Mesendoderm (in vitro differentiated cells): ENCODE data around the gene TEAD4.

ENCODE experiments used
- DNase-seq: peaks from one replicate; pipeline ENCODE4 v3.0.0; 2013
- H2AK5ac ChIP-seq: 2 replicates; pipeline ENCODE4 v1.6.1; 2013; ENCODE audit warnings: low read length, inconsistent platforms
- H2BK120ac ChIP-seq: 2 replicates; pipeline ENCODE4 v1.6.1; 2013; ENCODE audit warnings: low read depth, mild to moderate bottlenecking, low read length, moderate library complexity, mixed read lengths
- H2BK15ac ChIP-seq: replicated peaks from 2 replicates; pipeline ENCODE4 v1.6.1; 2013; ENCODE audit warnings: low read depth, mild to moderate bottlenecking, moderate library complexity
- H2BK5ac ChIP-seq: 2 replicates; pipeline ENCODE4 v1.6.1; 2013; ENCODE audit warnings: low read length, inconsistent platforms
- H3K18ac ChIP-seq: 2 replicates; pipeline ENCODE4 v1.6.1; 2013; ENCODE audit warnings: mild to moderate bottlenecking, low read length, mixed read lengths
- H3K23ac ChIP-seq: one replicate; pipeline ENCODE4 v1.6.1; 2013; ENCODE audit warnings: low read length
- H3K27ac ChIP-seq: 2 replicates; pipeline ENCODE4 v1.5.1; 2013; ENCODE audit warnings: low read depth, mild to moderate bottlenecking, inconsistent platforms, low read length, moderate library complexity
- H3K27me3 ChIP-seq: 2 replicates; pipeline ENCODE4 v1.6.1; 2013; ENCODE audit warnings: low read length, control low read depth, mild to moderate bottlenecking, inconsistent platforms; ENCODE audit not compliant: insufficient read depth, poor library complexity
- H3K36me3 ChIP-seq: 2 replicates; pipeline ENCODE4 v1.6.1; 2013; ENCODE audit warnings: low read length, inconsistent platforms; ENCODE audit not compliant: control insufficient read depth, insufficient read depth
- H3K4ac ChIP-seq: one replicate; pipeline ENCODE4 v1.6.1; 2013; ENCODE audit warnings: low read depth, mild to moderate bottlenecking, low read length, moderate library complexity
- H3K4me1 ChIP-seq: 2 replicates; pipeline ENCODE4 v1.6.1; 2013; ENCODE audit warnings: low read depth, low read length, inconsistent platforms; ENCODE audit not compliant: control insufficient read depth
- H3K4me2 ChIP-seq: 2 replicates; pipeline ENCODE4 v1.6.1; 2013; ENCODE audit warnings: low read length
- H3K4me3 ChIP-seq: 2 replicates; pipeline ENCODE4 v1.5.1; 2013; ENCODE audit warnings: mild to moderate bottlenecking, low read length
- H3K56ac ChIP-seq: one replicate; pipeline ENCODE4 v1.6.1; 2013; ENCODE audit warnings: low read length
- H3K79me1 ChIP-seq: 2 replicates; pipeline ENCODE4 v1.6.1; 2013; ENCODE audit warnings: low read length, inconsistent platforms
- H3K79me2 ChIP-seq: 2 replicates; pipeline ENCODE4 v1.6.1; 2013; ENCODE audit warnings: mild to moderate bottlenecking, low read length; ENCODE audit not compliant: control insufficient read depth, insufficient read depth
- H3K9ac ChIP-seq: 2 replicates; pipeline ENCODE4 v1.6.1; 2013; ENCODE audit warnings: low read length, inconsistent platforms
- H4K5ac ChIP-seq: one replicate; pipeline ENCODE4 v1.6.1; 2013; ENCODE audit warnings: low read length
- H4K8ac ChIP-seq: one replicate; pipeline ENCODE4 v1.6.1; 2013; ENCODE audit warnings: low read depth, mild to moderate bottlenecking, control low read depth, low read length, moderate library complexity
- WGBS: extraction: QIAGEN DNeasy Blood & Tissue Kit; methylation state at CpG from one replicate; pipeline ENCODE4 v1.1.7; 2013; ENCODE audit warnings: low lambda C conversion rate, missing lambda C conversion rate; ENCODE audit not compliant: insufficient coverage; ENCODE audit errors: extremely low coverage; 5-methylcytosine and 5-hydroxymethylcytosine counted together

Gene TEAD4

DNA sequence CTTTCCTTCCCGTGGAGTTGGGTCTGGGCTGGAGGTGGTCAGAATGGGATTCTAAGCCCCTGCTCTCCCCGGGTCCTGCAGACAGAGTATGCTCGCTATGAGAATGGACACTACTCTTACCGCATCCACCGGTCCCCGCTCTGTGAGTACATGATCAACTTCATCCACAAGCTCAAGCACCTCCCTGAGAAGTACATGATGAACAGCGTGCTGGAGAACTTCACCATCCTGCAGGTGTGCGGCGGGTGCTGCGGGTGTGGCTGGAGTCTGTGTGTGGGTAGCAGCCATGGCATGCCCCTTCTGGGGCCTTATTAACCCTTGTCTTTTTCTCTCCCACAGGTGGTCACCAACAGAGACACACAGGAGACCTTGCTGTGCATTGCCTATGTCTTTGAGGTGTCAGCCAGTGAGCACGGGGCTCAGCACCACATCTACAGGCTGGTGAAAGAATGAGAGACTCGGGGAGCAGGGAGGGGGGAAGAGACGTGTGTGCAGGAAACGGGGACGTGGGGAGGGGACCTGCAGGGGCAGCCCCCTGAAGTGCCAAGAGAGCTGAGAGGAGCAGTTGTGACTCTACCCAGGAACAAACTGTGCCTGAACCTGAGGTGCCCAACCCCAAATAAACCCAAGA, 80.9 kb downstream of the TEAD4 start:
- Histone ChIP-seq H3K36me3 (peaks cover 7% of the 10 kb centered on the region), H2BK15ac (no peak overlapping the region), H3K4me3 (no peak overlapping the region), H3K4me1 (no peaks in the 10 kb centered on the region), H3K4me2 (no peak overlapping the region), H3K27me3 (no peaks in the 10 kb centered on the region), H3K79me2 (no peaks in the 10 kb centered on the region), H3K9ac (no peak overlapping the region), H3K18ac (no peak overlapping the region), H3K79me1 (peaks cover 1% of the 10 kb centered on the region), H3K27ac (no peak overlapping the region), H3K56ac (no peak overlapping the region), H2AK5ac (no peak overlapping the region), H2BK120ac (no peak overlapping the region), H3K23ac (no peak overlapping the region), H4K5ac (no peak overlapping the region), H3K4ac (no peak overlapping the region), H4K8ac (no peak overlapping the region), H2BK5ac (no peak overlapping the region)
- DNase-seq = no peak
- WGBS = no CpG with 5 or more reads among the region's 15 CpGs

DNA sequence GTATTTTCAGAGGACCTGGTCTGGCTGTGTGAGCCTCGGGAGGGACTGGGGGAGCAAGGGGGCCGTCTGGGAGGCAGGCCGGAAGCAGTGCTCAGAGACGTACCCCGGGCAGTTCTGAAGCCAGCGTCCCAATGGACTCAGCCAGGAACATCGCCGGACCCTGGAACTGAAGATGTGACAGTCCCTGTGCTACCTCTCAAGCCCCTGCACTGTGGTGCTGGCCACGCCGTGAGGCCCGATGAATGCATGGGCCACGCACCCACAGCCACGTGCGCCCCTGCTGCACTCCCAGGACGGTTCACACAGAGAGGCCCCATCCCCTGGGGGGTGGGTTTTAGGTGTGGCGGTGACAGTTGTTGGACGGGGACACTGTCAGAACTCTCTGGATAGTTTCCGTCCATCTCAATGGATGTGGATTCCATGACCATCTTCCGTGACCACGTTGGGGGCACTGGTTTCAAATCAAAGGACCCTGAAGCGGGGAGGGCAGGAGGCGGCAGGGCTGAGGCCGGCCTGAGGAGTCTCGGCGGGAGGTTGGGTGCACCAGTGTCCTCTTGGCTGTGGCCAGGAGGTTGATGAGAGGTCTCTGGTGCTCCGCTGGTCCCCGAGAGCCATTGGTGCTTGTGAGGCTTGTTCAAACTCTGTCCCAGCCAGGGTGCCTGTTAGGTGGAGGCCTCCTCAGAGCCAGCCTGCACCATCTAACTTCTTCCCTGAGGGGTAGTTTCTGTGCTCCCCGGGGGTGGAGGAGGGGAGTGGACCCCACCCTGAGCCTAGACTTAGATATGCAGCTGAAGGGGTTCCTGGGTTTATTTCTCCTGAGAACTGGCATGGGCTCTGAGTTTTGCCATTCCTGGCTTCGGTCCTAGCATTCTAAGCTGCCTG, 81.7 kb downstream of the TEAD4 start:
- Histone ChIP-seq H3K79me1 (no peaks in the 10 kb centered on the region), H3K18ac (no peak overlapping the region), H3K27me3 (no peaks in the 10 kb centered on the region), H2AK5ac (no peak overlapping the region), H3K9ac (no peak overlapping the region), H3K27ac (no peak overlapping the region), H2BK5ac (no peak overlapping the region), H3K4me3 (no peak overlapping the region), H4K8ac (no peak overlapping the region), H3K79me2 (no peaks in the 10 kb centered on the region), H3K56ac (no peak overlapping the region), H2BK120ac (no peak overlapping the region), H3K4ac (no peak overlapping the region), H3K4me2 (no peak overlapping the region), H4K5ac (no peak overlapping the region), H3K23ac (no peak overlapping the region), H3K36me3 (peaks cover 7% of the 10 kb centered on the region), H2BK15ac (no peak overlapping the region), H3K4me1 (no peaks in the 10 kb centered on the region)
- no peak for DNase-seq
- no CpG with 5 or more reads among the region's 29 CpGs for WGBS

DNA sequence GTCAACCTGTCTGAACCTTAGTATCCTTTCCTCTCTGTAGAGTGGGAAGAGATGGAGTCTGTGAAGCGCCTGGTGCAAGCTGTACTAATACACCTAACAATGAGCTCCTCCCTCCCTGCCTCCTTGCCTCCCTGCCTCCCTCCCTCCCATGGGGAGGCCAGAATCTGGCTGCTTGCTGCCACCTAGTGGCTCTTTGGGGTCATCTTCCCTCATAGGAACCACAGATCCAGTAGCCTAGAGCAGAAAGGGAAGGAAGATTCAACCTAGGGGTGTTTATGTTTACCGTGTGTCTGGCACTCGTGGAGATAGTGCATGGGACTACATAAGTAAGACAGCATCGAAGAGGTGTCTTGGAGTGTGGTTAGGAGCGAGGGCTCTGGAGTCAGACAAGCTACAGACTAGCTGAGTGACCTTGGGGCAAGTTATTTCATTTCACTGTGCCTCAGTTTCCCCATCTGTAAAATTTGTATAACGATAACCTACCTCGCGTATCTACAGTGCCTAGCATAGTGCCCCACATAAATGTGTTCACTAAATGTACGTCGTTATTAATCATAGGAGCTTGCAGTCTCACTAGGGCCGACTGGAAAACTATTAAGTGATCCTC, 82.5 kb downstream of the TEAD4 start:
- Histone ChIP-seq H3K79me2 (no peaks in the 10 kb centered on the region), H3K27me3 (no peaks in the 10 kb centered on the region), H3K4ac (no peak overlapping the region), H2BK15ac (no peak overlapping the region), H4K8ac (no peak overlapping the region), H3K79me1 (no peaks in the 10 kb centered on the region), H2BK5ac (no peak overlapping the region), H3K23ac (no peak overlapping the region), H3K4me3 (no peak overlapping the region), H4K5ac (no peak overlapping the region), H3K4me2 (no peak overlapping the region), H2BK120ac (no peak overlapping the region), H3K56ac (no peak overlapping the region), H3K27ac (no peak overlapping the region), H3K36me3 (peaks cover 7% of the 10 kb centered on the region), H3K4me1 (no peaks in the 10 kb centered on the region), H3K9ac (no peak overlapping the region), H3K18ac (no peak overlapping the region), H2AK5ac (no peak overlapping the region)
- DNase-seq = peak; percentile 96
- WGBS = no CpG with 5 or more reads among the region's 11 CpGs

DNA sequence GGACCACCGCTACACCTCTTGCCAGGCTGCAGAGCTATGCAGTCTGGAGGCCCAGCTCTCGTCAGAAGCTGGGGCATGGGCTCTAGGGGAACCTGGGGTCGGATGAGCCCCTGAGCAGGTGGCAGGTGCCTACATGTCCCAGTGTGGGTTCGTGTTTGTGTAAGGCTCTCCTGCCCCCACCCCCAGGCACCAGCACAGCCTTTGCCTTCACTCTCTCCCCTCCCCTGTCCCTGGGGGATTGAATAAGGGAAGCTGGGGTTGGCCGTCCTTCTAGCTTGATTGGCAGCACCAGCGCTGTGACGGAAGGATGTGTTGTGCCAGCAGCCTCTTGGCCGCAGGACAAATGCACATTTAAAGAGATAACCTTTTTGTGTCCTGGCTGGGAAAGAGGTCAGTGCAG, 83.2 kb downstream of the TEAD4 start:
- H3K4me3 ChIP-seq = no peak overlapping the region
- no peaks in the 10 kb centered on the region for H3K79me1 ChIP-seq
- DNase-seq = no peak
- peaks cover 7% of the 10 kb centered on the region for H3K36me3 ChIP-seq
- H3K4me2 ChIP-seq = no peak overlapping the region
- H4K5ac ChIP-seq = no peak overlapping the region
- no peak overlapping the region for H2BK5ac ChIP-seq
- no peak overlapping the region for H3K23ac ChIP-seq
- no peak overlapping the region for H2BK120ac ChIP-seq
- no peak overlapping the region for H3K9ac ChIP-seq
- WGBS = no CpG with 5 or more reads among the region's 8 CpGs
- no peak overlapping the region for H3K56ac ChIP-seq
- no peak overlapping the region for H2AK5ac ChIP-seq
- no peak overlapping the region for H2BK15ac ChIP-seq
- H3K4me1 ChIP-seq = no peaks in the 10 kb centered on the region
- no peaks in the 10 kb centered on the region for H3K27me3 ChIP-seq
- no peaks in the 10 kb centered on the region for H3K79me2 ChIP-seq
- H4K8ac ChIP-seq = no peak overlapping the region
- no peak overlapping the region for H3K4ac ChIP-seq
- H3K18ac ChIP-seq = no peak overlapping the region
- no peak overlapping the region for H3K27ac ChIP-seq

DNA sequence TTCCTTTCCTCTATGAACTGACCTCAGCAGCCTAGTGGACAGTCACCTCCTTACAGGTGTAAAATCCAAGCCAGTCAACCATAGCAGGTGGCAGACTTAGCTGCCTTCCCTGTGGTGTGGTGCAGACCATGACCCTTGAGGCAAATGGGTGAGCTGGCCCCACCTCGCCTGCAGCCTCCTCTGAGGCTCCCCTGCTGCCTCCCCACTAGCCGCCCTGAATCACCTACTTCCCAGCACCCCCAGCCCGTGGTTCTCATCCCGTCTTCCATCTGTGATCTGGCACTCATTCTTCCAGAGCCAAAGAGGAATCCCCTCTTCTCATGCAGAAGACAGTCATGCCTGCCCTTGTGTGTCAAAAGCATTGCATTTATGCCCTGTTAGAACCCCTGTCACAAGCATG, 83.6 kb downstream of the TEAD4 start:
- no peaks in the 10 kb centered on the region for H3K79me1 ChIP-seq
- no peak overlapping the region for H2BK5ac ChIP-seq
- no peak overlapping the region for H3K27ac ChIP-seq
- no CpG with 5 or more reads among the region's 4 CpGs for WGBS
- H3K18ac ChIP-seq = no peak overlapping the region
- H3K4ac ChIP-seq = no peak overlapping the region
- H3K9ac ChIP-seq = no peak overlapping the region
- DNase-seq = no peak
- H3K23ac ChIP-seq = no peak overlapping the region
- H4K8ac ChIP-seq = no peak overlapping the region
- peaks cover 5% of the 10 kb centered on the region for H3K36me3 ChIP-seq
- H2BK120ac ChIP-seq = no peak overlapping the region
- no peak overlapping the region for H3K56ac ChIP-seq
- H2AK5ac ChIP-seq = no peak overlapping the region
- no peak overlapping the region for H3K4me2 ChIP-seq
- H3K79me2 ChIP-seq = no peaks in the 10 kb centered on the region
- no peaks in the 10 kb centered on the region for H3K27me3 ChIP-seq
- no peak overlapping the region for H4K5ac ChIP-seq
- no peak overlapping the region for H3K4me3 ChIP-seq
- no peak overlapping the region for H2BK15ac ChIP-seq
- H3K4me1 ChIP-seq = no peaks in the 10 kb centered on the region
